ENCODE results near the gene MACROD1. TPM values are rescaled to one million over a fixed set of nuclear protein-coding genes. Genes with fewer than 3 reads are reported as not detected.

Gene MACROD1
- total and polyA plus RNA-seq, 9 of the 15 experiments (the other 6 are each of a cell fraction or from before 2014, with no cell fraction given) = 1.1 to 60.0 (median 26.4) TPM

GRCh38 chr11:64181506-64182411 is 15.8 kb upstream of the MACROD1 start (continued):
- TF ChIP-seq SREBF2 (CRISPR knock-in tag; IDR thresholded peaks at IDR 0.05) = no peak
- TF ChIP-seq RBM22 (IDR thresholded peaks at IDR 0.05; ENCODE audit: low read depth, low read length, poor library complexity, severe bottlenecking) = no peak
- TF ChIP-seq IRF1 (CRISPR knock-in tag; IDR thresholded peaks at IDR 0.05; ENCODE audit: borderline replicate concordance) = no peak
- TF ChIP-seq RNF219 (CRISPR knock-in tag; IDR thresholded peaks at IDR 0.05) = no peak
- TF ChIP-seq ZNF133 (CRISPR knock-in tag; IDR thresholded peaks at IDR 0.05) = no peak
- no peak for TF ChIP-seq NFRKB (IDR thresholded peaks at IDR 0.05; ENCODE audit: low read depth)
- TF ChIP-seq DLX4 (CRISPR knock-in tag; IDR thresholded peaks at IDR 0.05) = no peak
- no peak for TF ChIP-seq FOXA3 (CRISPR knock-in tag; conservative IDR thresholded peaks at IDR 0.05 in 1 of 2, IDR thresholded peaks at IDR 0.05 in 1 of 2)
- TF ChIP-seq CTCF (IDR thresholded peaks at IDR 0.05 in 2 of 3, conservative IDR thresholded peaks at IDR 0.05 in 1 of 3; ENCODE audit: insufficient read depth in 2 of 3, low read depth in 1 of 3, low read length in 3 of 3) = no peak
- TF ChIP-seq SRSF3 (IDR thresholded peaks at IDR 0.05; ENCODE audit: insufficient read depth, low read length) = no peak
- no peak for TF ChIP-seq MBD2 (IDR thresholded peaks at IDR 0.05; ENCODE audit: borderline replicate concordance, low read depth)
- no peak for TF ChIP-seq ZNF174 (CRISPR knock-in tag; IDR thresholded peaks at IDR 0.05)
- TF ChIP-seq ZFP36 (IDR thresholded peaks at IDR 0.05; ENCODE audit: low read depth, low read length, partially characterized antibody) = peak; percentile 23
- peak; percentile 75 for TF ChIP-seq CXXC5 (CRISPR knock-in tag; IDR thresholded peaks at IDR 0.05)
- no peak for TF ChIP-seq ZNF311 (CRISPR knock-in tag; IDR thresholded peaks at IDR 0.05)
- TF ChIP-seq SRF (CRISPR knock-in tag; IDR thresholded peaks at IDR 0.05) = peak in 1 of 2 experiments; percentile 92; a peak in 1 of 4 replicates
- TF ChIP-seq ZBTB43 (CRISPR knock-in tag; IDR thresholded peaks at IDR 0.05) = no peak
- TF ChIP-seq GATAD2A (IDR thresholded peaks at IDR 0.05) = no peak
- TF ChIP-seq ZNF436 (CRISPR knock-in tag; IDR thresholded peaks at IDR 0.05) = no peak
- no peak for TF ChIP-seq MIER1 (IDR thresholded peaks at IDR 0.05; ENCODE audit: low read depth)
